GM12878 (cell line): ENCODE measurements around the gene GSK3A. TPM values are rescaled to one million over a fixed set of nuclear protein-coding genes. Genes with fewer than 3 reads are reported as not detected.

Experiments
- ATAC-seq: fragments of 200-7000 bp; cut with Tn5 transposase; 3 replicates; pipeline ENCODE4 v1.9.1; 2020; ENCODE audit warnings: mild to moderate bottlenecking, moderate library complexity
- BruUV-seq: library from RNA; stranded (reverse); fragments of 400-500 nt; replicated peaks from 2 replicates; lab custom pipeline; 2021; lab: Mats Ljungman, UMichigan
- CTCF ChIA-PET: fragments of 300-600 bp; sonication (Branson Sonifier 250); formaldehyde crosslinking; extraction: SDS; loops from one replicate; lab custom pipeline; 2021; ENCODE audit warnings: inconsistent platforms; lab: Yijun Ruan, JAX
- POLR2A ChIA-PET: fragments of 350-600 bp; formaldehyde crosslinking; extraction: SDS; loops from one replicate; lab custom pipeline; 2021; ENCODE audit warnings: inconsistent platforms; lab: Charles Lee
- RAD21 ChIA-PET: fragments of 300-600 bp; sonication (Branson Sonifier 250); formaldehyde crosslinking; loops from one replicate; lab custom pipeline; 2023; ENCODE audit warnings: antibody characterized with exemption; ENCODE audit not compliant: unreplicated experiment; lab: Charles Lee
- SMC1A ChIA-PET: fragments of 300-600 bp; sonication (Branson Sonifier 250); formaldehyde crosslinking; loops from one replicate; lab custom pipeline; 2023; ENCODE audit not compliant: unreplicated experiment, uncharacterized antibody; lab: Charles Lee
- DNase-seq: peaks from one replicate; pipeline ENCODE4 v3.0.0-alpha.2; 2011; ENCODE audit warnings: low read depth, low spot score
- FAIRE-seq: peaks from 3 replicates; lab custom pipeline; 2011; peaks lifted over from hg19 to GRCh38; lab: Jason Lieb, UNC
- H2AFZ ChIP-seq: 2 replicates; pipeline ENCODE4 v1.6.0; 2011; ENCODE audit warnings: low read depth, low read length, control low read depth; ENCODE audit not compliant: control insufficient read depth
- H3K27ac ChIP-seq: 2 replicates; pipeline ENCODE4 v1.5.1; 2011; ENCODE audit warnings: control low read depth; ENCODE audit not compliant: control insufficient read depth, insufficient read depth
- H3K27me3 ChIP-seq, 2 experiments: replicated peaks in 1 of 2; 2 replicates each; pipeline versions ENCODE4 v1.6.0 to v1.6.1; 2011; ENCODE audit warnings: low read length in 1 of 2; ENCODE audit not compliant: control insufficient read depth in 2 of 2, insufficient read depth in 2 of 2
- H3K36me3 ChIP-seq, 2 experiments: 2 replicates each; pipeline ENCODE4 v1.5.1; 2011; ENCODE audit warnings: low read length in 1 of 2; ENCODE audit not compliant: control insufficient read depth in 2 of 2, insufficient read depth in 2 of 2
- H3K4me1 ChIP-seq: 2 replicates; pipeline ENCODE4 v1.6.1; 2011; ENCODE audit warnings: mild to moderate bottlenecking, low read length, moderate library complexity, mixed read lengths; ENCODE audit not compliant: control insufficient read depth, insufficient read depth
- H3K4me2 ChIP-seq: 2 replicates; pipeline ENCODE4 v1.6.0; 2011; ENCODE audit warnings: control low read depth; ENCODE audit not compliant: control insufficient read depth, insufficient read depth
- H3K4me3 ChIP-seq: fragments of 200-600 bp; sonication (generic); 2 replicates; pipeline ENCODE4 v1.5.1; 2016
- H3K79me2 ChIP-seq: 2 replicates; pipeline ENCODE4 v1.6.0; 2011; ENCODE audit warnings: low read length; ENCODE audit not compliant: control insufficient read depth, insufficient read depth
- H3K9ac ChIP-seq: 2 replicates; pipeline ENCODE4 v1.8.0; 2011; ENCODE audit warnings: low read length, control low read depth, mixed read lengths; ENCODE audit not compliant: control insufficient read depth, insufficient read depth
- H3K9me3 ChIP-seq: replicated peaks from 3 replicates; pipeline ENCODE4 v1.5.1; 2011; ENCODE audit warnings: mild to moderate bottlenecking, low read length; ENCODE audit not compliant: control insufficient read depth, insufficient read depth
- H4K20me1 ChIP-seq: 2 replicates; pipeline ENCODE4 v1.6.0; 2011; ENCODE audit not compliant: control insufficient read depth, insufficient read depth
- BACH1 ChIP-seq: fragments of 450-650 bp; IDR thresholded peaks from 2 replicates; pipeline ENCODE4 v1.6.1; 2017; ENCODE audit warnings: mild to moderate bottlenecking, borderline replicate concordance
- BHLHE40 ChIP-seq, 2 experiments: fragments of 450-650 bp in 1 of 2; IDR thresholded peaks; 2 replicates each; pipeline ENCODE4 v1.6.1; 2011 to 2017; ENCODE audit warnings: low read depth in 2 of 2, borderline replicate concordance in 1 of 2, improper control_type of control experiment in 1 of 2, low read length in 1 of 2, mild to moderate bottlenecking in 1 of 2
- CHD1 ChIP-seq: IDR thresholded peaks from 2 replicates; pipeline ENCODE4 v1.6.1; 2012; ENCODE audit warnings: low read depth, low read length, improper control_type of control experiment
- CREM ChIP-seq: IDR thresholded peaks from 2 replicates; pipeline ENCODE4 v1.6.1; 2014; ENCODE audit warnings: antibody characterized with exemption, low read depth
- DPF2 ChIP-seq: fragments of 450-650 bp; IDR thresholded peaks from 2 replicates; pipeline ENCODE4 v1.6.1; 2017; ENCODE audit warnings: mild to moderate bottlenecking
- KDM1A ChIP-seq: fragments of 200-600 bp; sonication (generic); IDR thresholded peaks from 2 replicates; pipeline ENCODE4 v1.6.1; 2016; ENCODE audit warnings: borderline replicate concordance
- MTA3 ChIP-seq: IDR thresholded peaks from 2 replicates; pipeline ENCODE4 v1.6.1; 2012; ENCODE audit warnings: low read length, inconsistent platforms, borderline replicate concordance
- MXI1 ChIP-seq: fragments of 150-350 bp; IDR thresholded peaks from 2 replicates; pipeline ENCODE4 v1.6.1; 2011; ENCODE audit warnings: low read depth, mild to moderate bottlenecking, inconsistent platforms, low read length, improper control_type of control experiment
- NFYA ChIP-seq: IDR thresholded peaks from 2 replicates; pipeline ENCODE4 v1.6.1; 2011; ENCODE audit warnings: low read depth, mild to moderate bottlenecking, low read length, improper control_type of control experiment, borderline replicate concordance
- NRF1 ChIP-seq: conservative IDR thresholded peaks from 2 replicates; pipeline ENCODE4 v1.6.1; 2011; ENCODE audit warnings: mild to moderate bottlenecking, low read depth, low read length, improper control_type of control experiment
- POLR2AphosphoS5 ChIP-seq: IDR thresholded peaks from 2 replicates; pipeline ENCODE4 v1.6.1; 2011; ENCODE audit warnings: mild to moderate bottlenecking, low read length, inconsistent platforms
- SMC3 ChIP-seq: IDR thresholded peaks from 2 replicates; pipeline ENCODE4 v1.6.1; 2011; ENCODE audit warnings: low read length, improper control_type of control experiment, borderline replicate concordance
- SP1 ChIP-seq: IDR thresholded peaks from one replicate; pipeline ENCODE4 v1.6.1; 2011; ENCODE audit warnings: low read depth, low read length
- WGBS: methylation state at CpG from one replicate; pipeline ENCODE4 v1.1.6; 2016; ENCODE audit warnings: low lambda C conversion rate; ENCODE audit not compliant: insufficient replicate concordance, insufficient coverage; ENCODE audit errors: missing lambda C conversion rate; 5-methylcytosine and 5-hydroxymethylcytosine counted together
- in situ Hi-C: fragments of 300-500 bp; cut with MboI; formaldehyde crosslinking; loops from 9 replicates; pipeline ENCODE4 v1.14.3; 2018; ENCODE audit warnings: mixed read lengths
- intact Hi-C: fragments of 100-400 bp; cut with micrococcal nuclease; formaldehyde crosslinking; loops from one replicate; pipeline ENCODE4 v1.14.2; 2022; ENCODE audit not compliant: unreplicated experiment
- polyA plus RNA-seq, 11 experiments: library from polyadenylated mRNA; depleted of rRNA in 4 of 11; unstranded in 6 of 11; stranded (reverse) in 5 of 11; fragments of >200 nt; fragmentation: Nextera tagmentation in 4 of 11; fragmentation: Illumina TruSeq in 1 of 11; extraction: Ambion mirVana in 4 of 11; extraction: Trizol in 1 of 11; gene quantifications; 1 replicate in 1 of 11; 2 replicates in 10 of 11; pipeline versions ENCODE4 v1.2.1 to v1.2.3, GENCODE V29; 2011 to 2016; ENCODE audit warnings: inconsistent platforms in 2 of 11, missing spikeins in 2 of 11, low read depth in 1 of 11
- total RNA-seq, 4 experiments: library from RNA; depleted of rRNA in 3 of 4; stranded (reverse); fragments of >200 nt in 3 of 4; fragmentation: Illumina TruSeq in 1 of 4; extraction: Trizol in 1 of 4; gene quantifications; 2 replicates each; pipeline versions ENCODE4 v1.2.1 to v1.2.3, GENCODE V29; 2013 to 2021
- TF ChIP-seq, protein P1 (sequence below): IDR thresholded peaks from 2 replicates; pipeline ENCODE4 v1.6.1; 2012; ENCODE audit warnings: low read depth, low read length, improper control_type of control experiment
- TF ChIP-seq, protein P2 (sequence below): fragments of 450-650 bp; IDR thresholded peaks from 2 replicates; pipeline ENCODE4 v1.6.1; 2017; ENCODE audit warnings: mild to moderate bottlenecking, moderate library complexity
- TF ChIP-seq, protein P3 (sequence below): fragments of 150-350 bp; IDR thresholded peaks from 2 replicates; pipeline ENCODE4 v1.6.1; 2014; ENCODE audit warnings: mild to moderate bottlenecking, low read depth, low read length

The GSK3A gene
- total and polyA plus RNA-seq, 10 of the 15 experiments (the other 5 are each of a cell fraction or from before 2014, with no cell fraction given): 1.00 to 47.9 (median 15.2) TPM

DNA sequence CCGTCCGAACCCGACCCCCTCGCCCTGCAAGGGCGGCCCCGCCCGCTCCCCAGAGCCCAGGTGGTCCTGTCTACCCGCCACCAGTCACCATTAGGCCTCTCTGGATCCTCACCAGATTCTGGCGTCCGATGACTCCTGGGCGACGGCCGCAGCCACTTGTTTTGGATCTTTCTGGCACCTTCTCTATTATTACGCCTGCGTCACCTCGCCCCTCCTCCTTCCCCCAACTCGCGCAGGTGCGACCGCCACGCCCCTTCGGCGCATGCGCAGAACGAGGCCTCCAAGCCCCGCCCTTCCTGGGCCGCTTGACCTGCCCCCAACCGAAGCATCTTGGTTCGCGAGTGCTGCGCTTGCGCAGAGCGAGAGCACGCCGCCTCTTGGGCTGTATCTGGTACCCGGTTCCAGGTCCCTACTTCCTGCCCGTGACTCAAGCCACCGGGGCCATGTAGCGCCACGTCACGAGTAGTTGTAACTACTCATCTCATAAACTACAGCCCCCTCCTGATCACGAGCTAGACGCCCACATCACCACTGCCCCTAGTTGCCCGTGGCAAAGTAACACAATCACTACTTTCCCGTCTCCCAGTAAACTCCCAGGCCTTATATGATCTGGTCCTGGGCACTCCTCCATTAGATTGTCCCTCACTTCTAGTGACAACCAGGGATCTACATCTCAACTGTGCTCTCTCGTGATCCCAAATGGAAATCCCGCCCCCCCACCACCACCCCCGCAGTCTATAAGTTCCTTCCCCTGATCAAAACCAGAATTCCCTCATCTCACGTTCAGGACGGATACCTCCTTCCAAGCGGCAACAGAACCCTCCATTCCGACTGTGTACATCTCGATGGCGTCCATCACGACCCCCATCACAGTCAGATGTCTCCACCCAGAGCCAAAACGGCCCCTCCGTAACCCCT is 24.6 kb downstream of the GSK3A start, which contains the start of gene DEDD2:
TSS of gene DEDD2 (minus strand) at position 158 of the 918 bp plus-strand sequence. CDS start 670 bp downstream, outside the sequence.
- H3K4me3 ChIP-seq: peak within 1 kb of the TSS; percentile 94
- peak within 1 kb of the TSS; percentile 78 for H3K27ac ChIP-seq
- no peaks in the 10 kb centered on the region for H3K9me3 ChIP-seq
- in situ Hi-C loops: no loop called here
- ChIA-PET SMC1A (interaction anchor here (1.0 to 4.6 kb wide), 3 partner anchors 15 to 85 kb away, joined by 3 to 19 read pairs (median 4); partner anchors contain the start of gene POU2F2), RAD21 (interaction anchor here (3.5 kb wide), 1 partner anchor 25 kb away, joined by 23 read pairs; the partner anchor contains the start of gene GSK3A), CTCF (interaction anchor here (0.8 to 1.7 kb wide), 4 partner anchors 17 to 109 kb away, joined by 3 to 8 read pairs (median 4); no protein-coding TSS in a partner anchor), POLR2A (interaction anchor here (1.1 to 4.4 kb wide), 4 partner anchors 16 to 358 kb away, joined by 3 to 22 read pairs (median 6); no protein-coding TSS in a partner anchor)
- H3K27me3 ChIP-seq: no peaks in the 10 kb centered on the region
- no TSS peak for BruUV-seq
- H3K36me3 ChIP-seq: peaks cover 0 to 8% of the 10 kb centered on the region in 2 experiments; a peak in 2 of 4 replicates
- WGBS: 18% methylated on average over 57 of the region's 57 CpGs
- ATAC-seq (peak; percentile 83), FAIRE-seq (peak; percentile 93), DNase-seq (peak; percentile 96)
- peaks cover 59% of the 10 kb centered on the region for H3K79me2 ChIP-seq
- H3K4me2 ChIP-seq: peak within 1 kb of the TSS; percentile 85
- H2AFZ ChIP-seq: peak within 1 kb of the TSS; percentile 87
- intact Hi-C loops: loop anchor here (2.0 kb wide), 1 partner anchor 17 kb away; no protein-coding TSS in a partner anchor
- H4K20me1 ChIP-seq: no peaks in the 10 kb centered on the region
- peaks cover 18% of the 10 kb centered on the region for H3K4me1 ChIP-seq
- peak within 1 kb of the TSS; percentile 71 for H3K9ac ChIP-seq
- TF ChIP-seq CREM (peak; percentile 60; the same call in 1 of the 2 replicates), DPF2 (0 out of 2 replicates have a peak, but pooled peaks have one; percentile 10), MXI1 (peak; percentile 87), NFYA (no peak), MTA3 (no peak), POLR2AphosphoS5 (peak; percentile 72; the same call in 1 of the 2 replicates), BHLHE40 (IDR thresholded peaks at IDR 0.05; ENCODE audit: borderline replicate concordance in 1 of 2, low read depth in 2 of 2, low read length in 1 of 2) (peak; percentile 89 to 94), SMC3 (no peak), NRF1 (peak; percentile 96), KDM1A (no peak), BACH1 (no peak), SP1 (peak; percentile 67), CHD1 (no peak)
- TF ChIP-seq, protein P1, sequence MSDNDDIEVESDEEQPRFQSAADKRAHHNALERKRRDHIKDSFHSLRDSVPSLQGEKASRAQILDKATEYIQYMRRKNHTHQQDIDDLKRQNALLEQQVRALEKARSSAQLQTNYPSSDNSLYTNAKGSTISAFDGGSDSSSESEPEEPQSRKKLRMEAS: peak; percentile 48; the same call in 1 of the 2 replicates
- TF ChIP-seq, protein P2, sequence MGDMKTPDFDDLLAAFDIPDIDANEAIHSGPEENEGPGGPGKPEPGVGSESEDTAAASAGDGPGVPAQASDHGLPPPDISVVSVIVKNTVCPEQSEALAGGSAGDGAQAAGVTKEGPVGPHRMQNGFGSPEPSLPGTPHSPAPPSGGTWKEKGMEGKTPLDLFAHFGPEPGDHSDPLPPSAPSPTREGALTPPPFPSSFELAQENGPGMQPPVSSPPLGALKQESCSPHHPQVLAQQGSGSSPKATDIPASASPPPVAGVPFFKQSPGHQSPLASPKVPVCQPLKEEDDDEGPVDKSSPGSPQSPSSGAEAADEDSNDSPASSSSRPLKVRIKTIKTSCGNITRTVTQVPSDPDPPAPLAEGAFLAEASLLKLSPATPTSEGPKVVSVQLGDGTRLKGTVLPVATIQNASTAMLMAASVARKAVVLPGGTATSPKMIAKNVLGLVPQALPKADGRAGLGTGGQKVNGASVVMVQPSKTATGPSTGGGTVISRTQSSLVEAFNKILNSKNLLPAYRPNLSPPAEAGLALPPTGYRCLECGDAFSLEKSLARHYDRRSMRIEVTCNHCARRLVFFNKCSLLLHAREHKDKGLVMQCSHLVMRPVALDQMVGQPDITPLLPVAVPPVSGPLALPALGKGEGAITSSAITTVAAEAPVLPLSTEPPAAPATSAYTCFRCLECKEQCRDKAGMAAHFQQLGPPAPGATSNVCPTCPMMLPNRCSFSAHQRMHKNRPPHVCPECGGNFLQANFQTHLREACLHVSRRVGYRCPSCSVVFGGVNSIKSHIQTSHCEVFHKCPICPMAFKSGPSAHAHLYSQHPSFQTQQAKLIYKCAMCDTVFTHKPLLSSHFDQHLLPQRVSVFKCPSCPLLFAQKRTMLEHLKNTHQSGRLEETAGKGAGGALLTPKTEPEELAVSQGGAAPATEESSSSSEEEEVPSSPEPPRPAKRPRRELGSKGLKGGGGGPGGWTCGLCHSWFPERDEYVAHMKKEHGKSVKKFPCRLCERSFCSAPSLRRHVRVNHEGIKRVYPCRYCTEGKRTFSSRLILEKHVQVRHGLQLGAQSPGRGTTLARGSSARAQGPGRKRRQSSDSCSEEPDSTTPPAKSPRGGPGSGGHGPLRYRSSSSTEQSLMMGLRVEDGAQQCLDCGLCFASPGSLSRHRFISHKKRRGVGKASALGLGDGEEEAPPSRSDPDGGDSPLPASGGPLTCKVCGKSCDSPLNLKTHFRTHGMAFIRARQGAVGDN: no peak
- TF ChIP-seq, protein P3, sequence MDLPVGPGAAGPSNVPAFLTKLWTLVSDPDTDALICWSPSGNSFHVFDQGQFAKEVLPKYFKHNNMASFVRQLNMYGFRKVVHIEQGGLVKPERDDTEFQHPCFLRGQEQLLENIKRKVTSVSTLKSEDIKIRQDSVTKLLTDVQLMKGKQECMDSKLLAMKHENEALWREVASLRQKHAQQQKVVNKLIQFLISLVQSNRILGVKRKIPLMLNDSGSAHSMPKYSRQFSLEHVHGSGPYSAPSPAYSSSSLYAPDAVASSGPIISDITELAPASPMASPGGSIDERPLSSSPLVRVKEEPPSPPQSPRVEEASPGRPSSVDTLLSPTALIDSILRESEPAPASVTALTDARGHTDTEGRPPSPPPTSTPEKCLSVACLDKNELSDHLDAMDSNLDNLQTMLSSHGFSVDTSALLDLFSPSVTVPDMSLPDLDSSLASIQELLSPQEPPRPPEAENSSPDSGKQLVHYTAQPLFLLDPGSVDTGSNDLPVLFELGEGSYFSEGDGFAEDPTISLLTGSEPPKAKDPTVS: peak; percentile 96
